Suprapubic skin (tissue), 3 donors: Measurements from ENCODE around the gene GRAMD1A.

ENCODE experiments used
- CTCF ChIP-seq, 2 donors: fragments of 200-600 bp in 1 of 2; fragments of 450-650 bp in 1 of 2; sonication (generic) in 1 of 2; IDR thresholded peaks; one replicate each; pipeline ENCODE4 v1.5.1; 2016 to 2019; ENCODE audit warnings: antibody characterized with exemption in 2 of 2, mild to moderate bottlenecking in 1 of 2, moderate library complexity in 1 of 2
- POLR2A ChIP-seq, 2 donors: fragments of 450-650 bp; IDR thresholded peaks; one replicate each; pipeline ENCODE4 v1.6.1; 2017; ENCODE audit warnings: antibody characterized with exemption in 2 of 2, mild to moderate bottlenecking in 2 of 2, moderate library complexity in 2 of 2

DNA sequence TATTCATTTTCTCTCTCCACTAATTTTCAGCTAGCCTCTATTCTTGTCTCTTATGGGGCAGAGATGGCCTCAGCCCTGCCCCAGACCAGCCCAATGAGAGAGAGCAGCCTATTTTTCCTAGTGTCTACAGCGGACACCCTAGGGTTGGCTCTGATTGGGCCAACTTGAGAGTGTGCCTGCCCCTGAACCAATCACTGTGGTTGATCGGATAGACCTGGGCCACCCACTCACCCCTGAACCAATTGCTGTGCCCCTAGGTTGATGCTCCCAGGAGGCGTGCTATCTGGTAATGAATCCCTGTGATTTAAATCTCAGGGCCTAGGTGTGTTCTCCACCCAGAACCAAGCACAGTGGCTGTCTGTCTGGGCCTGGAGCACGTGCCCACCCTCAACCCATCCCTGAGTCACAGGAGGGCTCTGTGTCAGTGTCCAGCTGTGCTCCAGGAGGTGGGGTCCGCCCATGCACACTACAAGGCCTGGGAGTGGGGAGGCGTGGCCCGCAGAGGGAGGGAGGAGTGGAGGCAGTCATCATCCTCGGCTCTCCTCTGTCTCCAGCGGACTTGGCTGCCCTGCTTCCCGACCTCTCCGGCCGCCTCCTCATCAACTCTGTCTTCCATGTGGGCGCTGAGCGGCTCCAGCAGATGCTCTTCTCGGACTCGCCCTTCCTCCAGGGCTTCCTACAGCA lies 15.3 kb downstream of the GRAMD1A start:
- TF ChIP-seq POLR2A (IDR thresholded peaks at IDR 0.05) (no peak), CTCF (IDR thresholded peaks at IDR 0.05) (no peak)
